Ovary (tissue), 9 donors: ENCODE measurements around the gene WDR55. TPM values are rescaled to one million over a fixed set of nuclear protein-coding genes. Genes with fewer than 3 reads are reported as not detected.

Experiments used
- DNase-seq, 5 donors: peaks; one replicate each; pipeline ENCODE4 v3.0.0-alpha.2; 2019 to 2020
- H3K27ac ChIP-seq, 2 donors: fragments of 200-600 bp; one replicate each; pipeline versions ENCODE4 v1.5.1 to v1.8.0; 2019 to 2022
- H3K27me3 ChIP-seq: fragments of 200-600 bp; one replicate; pipeline ENCODE4 v1.8.0; 2022
- H3K36me3 ChIP-seq: fragments of 200-600 bp; sonication (generic); one replicate; pipeline ENCODE4 v1.5.1; 2019
- H3K4me1 ChIP-seq: one replicate; pipeline ENCODE4 v1.8.1; 2013; ENCODE audit warnings: mild to moderate bottlenecking, moderate library complexity; ENCODE audit not compliant: insufficient read depth
- H3K4me3 ChIP-seq: fragments of 200-600 bp; sonication (generic); one replicate; pipeline ENCODE4 v1.5.1; 2017
- H3K9me3 ChIP-seq, 2 donors: fragments of 200-600 bp in 1 of 2; sonication (generic) in 1 of 2; one replicate each; pipeline versions ENCODE4 v1.5.1 to v1.8.1; 2013 to 2019; ENCODE audit warnings: mild to moderate bottlenecking in 1 of 2, moderate library complexity in 1 of 2
- CTCF ChIP-seq, 3 donors: fragments of 450-650 bp in 2 of 3; fragments of 200-600 bp in 1 of 3; IDR thresholded peaks; one replicate each; pipeline versions ENCODE4 v1.5.1 to v1.8.0; 2016 to 2022; ENCODE audit warnings: antibody characterized with exemption in 3 of 3, mild to moderate bottlenecking in 1 of 3
- EP300 ChIP-seq: sonication (generic); formaldehyde crosslinking; IDR thresholded peaks from one replicate; pipeline ENCODE4 v1.6.1; 2017; ENCODE audit warnings: antibody characterized with exemption
- POLR2A ChIP-seq: fragments of 450-650 bp; IDR thresholded peaks from one replicate; pipeline ENCODE4 v1.6.1; 2017; ENCODE audit warnings: antibody characterized with exemption, mild to moderate bottlenecking, moderate library complexity
- WGBS, 3 donors: extraction: QIAGEN DNeasy Blood & Tissue Kit in 1 of 3; methylation state at CpG; one replicate each; pipeline versions ENCODE4 v1.1.5 to v1.1.7; 2013 to 2017; 5-methylcytosine and 5-hydroxymethylcytosine counted together
- intact Hi-C, 4 donors: fragments of 100-400 bp; cut with DNase I; formaldehyde crosslinking; loops; one replicate each; pipeline versions ENCODE4 v1.11.0 to v1.15.1; 2022 to 2023
- polyA plus RNA-seq, 2 donors: library from polyadenylated mRNA; stranded (reverse); fragments of 200-250 nt in 1 of 2; fragments of 350-450 nt in 1 of 2; fragmentation: Illumina TruSeq in 1 of 2; extraction: RNeasy Lipid Tissue Mini Kit (QIAGEN cat#74804) in 1 of 2; gene quantifications; one replicate each; pipeline ENCODE4 v1.2.3, GENCODE V29; 2013 to 2014
- total RNA-seq, 7 donors: library from RNA; depleted of rRNA in 2 of 7; stranded (reverse); fragments of >200 nt in 2 of 7; fragmentation: NEBNext Ultra II Directional in 3 of 7; extraction: Animal tissue kit (Norgen Biotek cat#: 25700) in 3 of 7; gene quantifications; one replicate each; pipeline versions ENCODE4 v1.1.0 to v1.2.4, GENCODE V29; 2016 to 2023
- donor health status: DM: no; HTN: no; CAD: no; lungs with moderate emphysema.
- donor health status: DM: no; HTN: no; CAD: no.
- donor health status: Bipolar disorder and iron deficiency.
- donor health status: DM: yes; HTN: yes; CAD: no.
- donor health status: DM: no; HTN: no; CAD: no.
- donor health status: DM: yes; HTN: yes; CAD: no.

The WDR55 gene
- total and polyA plus RNA-seq, 9 donors = 9.1 to 16.6 (median 12.3) TPM

GRCh38 chr5:140678993-140679392, 14.3 kb downstream of the WDR55 start:
- no peaks in the 10 kb centered on the region for H3K27me3 ChIP-seq
- H3K4me3 ChIP-seq = no peak overlapping the region
- DNase-seq = no peak
- TF ChIP-seq EP300 = no peak
- no peak for TF ChIP-seq POLR2A
- TF ChIP-seq CTCF (IDR thresholded peaks at IDR 0.05) = no peak
- intact Hi-C loops = no loop called here
- H3K36me3 ChIP-seq = no peaks in the 10 kb centered on the region
- 95 to 98% (median 95%) methylated on average over 7 of the region's 7 CpGs for WGBS, 3 donors
- no peaks in the 10 kb centered on the region for H3K9me3 ChIP-seq
- H3K4me1 ChIP-seq = no peaks in the 10 kb centered on the region
- no peak overlapping the region for H3K27ac ChIP-seq

GRCh38 chr5:140690376-140690932, 25.8 kb downstream of the WDR55 start:
- no peak for TF ChIP-seq POLR2A
- TF ChIP-seq EP300 = no peak
- TF ChIP-seq CTCF (IDR thresholded peaks at IDR 0.05) = no peak
- intact Hi-C loops = no loop called here
- Histone ChIP-seq H3K4me1 (peaks cover 7% of the 10 kb centered on the region), H3K9me3 (no peaks in the 10 kb centered on the region), H3K36me3 (no peaks in the 10 kb centered on the region), H3K4me3 (peak overlapping the region; percentile 77), H3K27ac (no peak overlapping the region), H3K27me3 (no peaks in the 10 kb centered on the region)
- DNase-seq = no peak
- WGBS, 3 donors = 40 to 51% (median 42%) methylated on average over 8 of the region's 8 CpGs

GRCh38 chr5:140690941-140691924, 26.5 kb downstream of the WDR55 start, which contains the start of the genes HARS1 and HARS2:
Gene HARS1, minus strand, starts transcription at chr5:140691370. Its CDS starts 66 bp downstream, at chr5:140691304.
Gene HARS2, plus strand, starts transcription at chr5:140691455. Its CDS starts 194 bp downstream, at chr5:140691649.
- Histone ChIP-seq H3K4me3 (peak within 1 kb of the TSS; percentile 77), H3K36me3 (no peaks in the 10 kb centered on the region), H3K9me3 (no peaks in the 10 kb centered on the region), H3K4me1 (peaks cover 7% of the 10 kb centered on the region), H3K27me3 (no peaks in the 10 kb centered on the region), H3K27ac (peak within 1 kb of the TSS; percentile 36 to 58)
- 0% methylated on average over 61 of the region's 61 CpGs for WGBS, 3 donors
- DNase-seq = peak; percentile 83 to 89 (median 83)
- intact Hi-C loops = no loop called here
- TF ChIP-seq CTCF (IDR thresholded peaks at IDR 0.05) (no peak), POLR2A (peak; percentile 37)

GRCh38 chr5:140694276-140694675, 29.6 kb downstream of the WDR55 start:
- no peaks in the 10 kb centered on the region for H3K36me3 ChIP-seq
- H3K9me3 ChIP-seq = no peaks in the 10 kb centered on the region
- no peak for DNase-seq
- TF ChIP-seq CTCF (IDR thresholded peaks at IDR 0.05) (no peak), EP300 (no peak), POLR2A (no peak)
- H3K4me1 ChIP-seq = peaks cover 7% of the 10 kb centered on the region
- intact Hi-C loops = no loop called here
- no peak overlapping the region for H3K4me3 ChIP-seq
- H3K27me3 ChIP-seq = no peaks in the 10 kb centered on the region
- 50 to 57% (median 52%) methylated on average over 5 of the region's 5 CpGs for WGBS, 3 donors
- no peak overlapping the region for H3K27ac ChIP-seq
